NCI-H2029 (cell line): ENCODE results near the gene TRPT1.

ENCODE experiments used
- DNase-seq: peaks from one replicate; lab custom pipeline; 2025; lab: John Stamatoyannopoulos, UW

The TRPT1 gene

DNA sequence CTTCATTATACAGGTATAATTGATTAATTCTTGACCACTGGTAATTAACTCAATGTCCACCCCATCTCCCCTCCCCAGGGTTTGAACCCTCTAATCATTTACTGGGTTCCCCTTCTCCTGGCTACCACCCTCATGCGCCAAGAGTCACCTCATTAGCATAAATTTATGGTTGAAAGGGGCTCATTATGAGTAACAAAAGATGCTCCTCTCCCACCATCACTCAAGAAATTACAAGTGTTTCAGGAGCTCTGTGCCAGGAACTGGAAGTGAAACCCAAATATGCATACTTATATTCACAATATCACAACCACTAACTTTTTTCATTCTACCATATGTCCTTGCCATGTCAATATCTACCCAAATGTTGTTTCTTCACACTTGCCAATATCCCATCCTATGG is 47.8 kb downstream of the TRPT1 start:
- no peak for DNase-seq

DNA sequence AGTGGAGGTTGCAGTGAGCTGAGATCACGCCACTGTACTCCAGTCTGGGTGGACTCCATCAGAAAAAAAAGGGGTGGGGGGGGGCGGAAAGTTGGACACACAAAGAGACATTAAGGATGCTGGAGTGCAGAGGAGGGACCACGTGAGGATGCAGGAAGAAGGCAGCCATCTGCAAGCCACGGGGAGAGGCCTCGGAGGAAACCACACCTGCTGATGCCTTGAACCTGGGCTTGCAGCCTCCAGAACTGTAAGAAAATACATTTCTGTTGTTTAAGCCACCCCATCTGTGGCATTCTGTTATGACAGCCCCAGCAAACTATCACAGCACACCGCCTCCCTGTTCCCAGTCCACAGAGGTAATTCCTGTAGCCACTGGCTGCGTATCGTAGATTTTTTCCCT is 49.2 kb downstream of the TRPT1 start:
- DNase-seq: no peak
